HG03378 (cell line): ENCODE measurements around the gene TAC3.
"Not testable (repeated sequence)": the region's sequence is repeated elsewhere in the genome, so short reads cannot be mapped to it uniquely, and the experiment has no call there.

Experiments
- ATAC-seq: cut with Tn5 transposase; IDR thresholded peaks from one replicate; pipeline ENCODE4 v1.9.1; 2021; ENCODE audit warnings: mild to moderate bottlenecking, moderate library complexity; ENCODE audit not compliant: unreplicated experiment

TAC3 gene

GRCh38 chr12:57037264-57037663, 20.9 kb upstream of the TAC3 start:
- ATAC-seq: no peak

- no peak for ATAC-seq
Measured at GRCh38 chr12:57033431-57033830, 17.1 kb upstream of the TAC3 start.

GRCh38 chr12:57031789-57032188, 15.5 kb upstream of the TAC3 start:
- ATAC-seq: no peak

- ATAC-seq: no peak
Measured at GRCh38 chr12:57031138-57031725, 14.9 kb upstream of the TAC3 start.

GRCh38 chr12:57029457-57029856, 13.1 kb upstream of the TAC3 start:
- no peak for ATAC-seq

- ATAC-seq: no peak
Measured at GRCh38 chr12:57027805-57028153, 11.4 kb upstream of the TAC3 start.

- no peak for ATAC-seq
Measured at GRCh38 chr12:57027011-57027804, 10.9 kb upstream of the TAC3 start.

GRCh38 chr12:57025196-57025595, 8.9 kb upstream of the TAC3 start:
- no peak for ATAC-seq

GRCh38 chr12:57022324-57022723, 6.0 kb upstream of the TAC3 start:
- ATAC-seq: not testable (repeated sequence)

GRCh38 chr12:57019983-57020719, 3.8 kb upstream of the TAC3 start:
- ATAC-seq: no peak

- no peak for ATAC-seq
Measured at GRCh38 chr12:57018906-57019305, 2.6 kb upstream of the TAC3 start.

- not testable (repeated sequence) for ATAC-seq
Measured at GRCh38 chr12:57018353-57018752, 2.0 kb upstream of the TAC3 start.

GRCh38 chr12:57012600-57013465, 3.5 kb downstream of the TAC3 start:
- no peak for ATAC-seq

- ATAC-seq: peak; percentile 48
Measured at GRCh38 chr12:57011438-57012424, 4.6 kb downstream of the TAC3 start.

GRCh38 chr12:57010627-57011247, 5.6 kb downstream of the TAC3 start:
- no peak for ATAC-seq

- ATAC-seq: no peak
Measured at GRCh38 chr12:57009949-57010626, 6.2 kb downstream of the TAC3 start.

GRCh38 chr12:57008178-57008577, 8.2 kb downstream of the TAC3 start:
- ATAC-seq: no peak

- ATAC-seq: no peak
Measured at GRCh38 chr12:57006809-57007475, 9.4 kb downstream of the TAC3 start.
